DOHH2 (cell line): ENCODE data around the gene TTC27.
"Not testable (repeated sequence)": the region's sequence is repeated elsewhere in the genome, so short reads cannot be mapped to it uniquely, and the experiment has no call there.

ENCODE experiments used
- CTCF ChIP-seq: fragments of 200-600 bp; sonication (generic); IDR thresholded peaks from one replicate; pipeline ENCODE4 v1.5.1; 2014; ENCODE audit warnings: antibody characterized with exemption, mild to moderate bottlenecking, low read depth, low read length; ENCODE audit not compliant: poor library complexity, severe bottlenecking
- EZH2phosphoT487 ChIP-seq: fragments of 200-600 bp; sonication (generic); IDR thresholded peaks from 2 replicates; pipeline ENCODE4 v1.6.1; 2017; ENCODE audit warnings: borderline replicate concordance, mild to moderate bottlenecking, antibody characterized with exemption, low read length, moderate library complexity, mixed read lengths

GRCh38 chr2:32846274-32846673, 218.4 kb downstream of the TTC27 start:
- TF ChIP-seq CTCF, EZH2phosphoT487: not testable (repeated sequence)
